Middle frontal gyrus (tissue), 1 donor: ENCODE results near the gene PLA2G2E.
"Not testable (repeated sequence)": the region's sequence is repeated elsewhere in the genome, so short reads cannot be mapped to it uniquely, and the experiment has no call there.

Source experiments
- DNase-seq: peaks from one replicate; pipeline ENCODE4 v3.0.0-alpha.2; 2015; ENCODE audit warnings: low spot score; ENCODE audit errors: extremely low spot score

The PLA2G2E gene

DNA sequence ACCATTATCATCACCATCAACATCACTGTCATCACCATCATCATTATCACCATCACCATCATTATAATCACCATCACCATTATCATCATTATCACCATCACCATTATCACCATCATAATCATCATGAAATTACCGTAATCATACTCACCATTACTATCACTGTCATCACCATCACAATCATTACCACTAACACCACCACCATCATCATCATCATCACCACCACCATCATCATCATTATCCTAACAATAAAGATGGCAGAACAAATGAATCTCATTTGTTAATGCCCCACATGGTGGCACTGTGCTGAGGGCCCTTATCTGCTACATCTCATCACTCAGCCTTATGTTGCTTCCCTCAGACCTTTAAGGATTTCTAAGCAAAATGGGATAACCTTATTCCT, 9.4 kb upstream of the PLA2G2E start:
- DNase-seq = no peak

- not testable (repeated sequence) for DNase-seq
Observed at GRCh38 chr1:19927130-19927421, 3.7 kb upstream of the PLA2G2E start.

GRCh38 chr1:19926296-19927129, 3.1 kb upstream of the PLA2G2E start:
- DNase-seq = no peak

GRCh38 chr1:19925342-19926070, 2.1 kb upstream of the PLA2G2E start:
- DNase-seq = no peak

DNA sequence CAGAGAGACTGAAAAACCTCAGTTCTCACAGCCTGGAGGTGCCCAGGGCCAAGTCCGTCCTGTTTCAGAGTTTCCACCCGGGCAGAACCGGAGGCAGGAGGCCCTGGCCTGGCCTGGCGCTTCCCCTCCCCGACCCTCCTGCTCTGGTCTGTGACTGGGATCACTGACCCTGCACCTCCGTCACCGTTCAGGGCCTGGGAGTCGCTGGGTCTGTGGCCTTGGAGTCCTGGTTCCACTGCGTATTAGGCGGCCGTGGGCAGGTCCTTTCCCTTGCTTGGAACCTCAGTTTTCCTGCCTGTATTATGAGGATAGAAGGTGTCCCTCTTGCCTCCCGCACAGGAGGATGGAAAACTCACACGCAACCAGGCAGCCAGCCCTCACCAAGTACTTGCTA, 533 bp upstream of the PLA2G2E start:
- no peak for DNase-seq

DNA sequence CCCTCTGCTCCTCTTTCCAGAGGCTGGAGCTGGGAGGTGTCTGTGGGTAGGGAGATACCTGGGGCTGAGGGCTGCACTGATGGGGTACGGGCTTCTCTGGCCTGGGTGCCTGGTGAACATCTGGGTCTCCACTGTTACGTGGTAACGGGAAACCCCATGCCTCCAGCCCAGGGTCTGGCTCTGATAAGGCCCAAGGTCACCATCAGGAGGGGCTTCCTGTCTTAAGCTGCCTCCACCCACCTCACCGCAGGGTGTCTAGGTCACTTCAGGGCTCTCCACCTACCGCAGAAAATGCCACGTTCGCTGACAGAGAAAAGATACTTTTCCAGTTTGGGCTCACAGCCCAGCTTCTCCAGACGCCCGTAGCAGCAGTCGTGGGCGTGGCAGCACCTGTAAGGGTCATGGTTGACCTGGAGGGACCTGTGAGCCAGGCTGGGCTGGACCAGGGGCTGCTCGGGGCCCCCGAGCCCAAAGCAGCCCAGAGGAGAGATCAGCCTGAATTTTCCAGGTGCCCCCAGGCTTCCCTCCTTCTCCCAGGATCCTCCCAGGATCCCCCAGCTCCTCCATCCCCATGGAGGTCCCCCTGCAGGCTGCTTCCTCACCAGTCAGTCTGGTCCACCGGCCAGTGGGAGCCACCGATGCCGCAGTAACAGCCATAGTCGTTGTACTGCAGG, 1.3 kb downstream of the PLA2G2E start:
- DNase-seq = no peak

DNA sequence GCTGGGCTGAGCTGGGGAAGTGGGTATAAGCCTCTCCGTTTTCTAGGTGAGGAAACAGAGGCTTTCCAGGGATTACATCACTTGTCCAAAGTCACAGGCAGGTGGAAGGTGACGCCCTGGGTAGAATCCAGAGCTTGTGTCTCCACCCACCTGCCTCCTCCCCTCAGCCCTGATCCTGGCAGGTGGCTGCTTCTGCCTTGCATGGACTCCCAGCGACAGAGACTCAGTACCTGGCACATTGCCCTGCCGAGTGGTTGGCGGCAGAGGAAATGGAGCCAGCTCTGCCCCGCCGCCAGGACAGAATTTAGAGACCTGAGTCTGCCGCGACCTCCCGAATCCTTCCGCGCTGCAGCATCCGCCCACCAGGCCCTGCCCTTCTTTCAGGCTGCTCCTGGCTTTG, 2.1 kb downstream of the PLA2G2E start:
- no peak for DNase-seq

GRCh38 chr1:19920132-19920710, 3.2 kb downstream of the PLA2G2E start:
- DNase-seq = no peak

GRCh38 chr1:19918057-19918456, 5.4 kb downstream of the PLA2G2E start:
- peak; percentile 85 for DNase-seq

DNA sequence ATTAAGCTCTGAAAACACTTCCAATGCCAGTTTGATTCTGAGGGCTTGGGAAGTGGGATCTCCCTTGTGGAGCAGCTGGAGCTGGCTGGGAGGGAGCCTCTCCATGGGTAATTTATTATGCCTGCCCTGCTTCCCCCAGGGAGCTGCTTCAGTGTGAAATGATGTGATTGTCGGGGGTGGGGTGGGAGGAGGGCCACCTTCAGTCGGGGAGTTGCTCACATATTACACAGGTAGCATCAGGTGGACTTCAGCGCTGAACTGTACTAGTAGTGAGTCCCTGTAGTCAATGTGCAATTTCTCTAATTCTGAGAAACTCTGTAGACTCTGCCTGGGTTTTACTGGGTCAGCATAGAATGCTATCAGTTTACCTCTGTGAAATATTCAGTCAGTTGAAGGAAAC, 12.8 kb downstream of the PLA2G2E start:
- no peak for DNase-seq

GRCh38 chr1:19909971-19910370, 13.4 kb downstream of the PLA2G2E start:
- no peak for DNase-seq

DNA sequence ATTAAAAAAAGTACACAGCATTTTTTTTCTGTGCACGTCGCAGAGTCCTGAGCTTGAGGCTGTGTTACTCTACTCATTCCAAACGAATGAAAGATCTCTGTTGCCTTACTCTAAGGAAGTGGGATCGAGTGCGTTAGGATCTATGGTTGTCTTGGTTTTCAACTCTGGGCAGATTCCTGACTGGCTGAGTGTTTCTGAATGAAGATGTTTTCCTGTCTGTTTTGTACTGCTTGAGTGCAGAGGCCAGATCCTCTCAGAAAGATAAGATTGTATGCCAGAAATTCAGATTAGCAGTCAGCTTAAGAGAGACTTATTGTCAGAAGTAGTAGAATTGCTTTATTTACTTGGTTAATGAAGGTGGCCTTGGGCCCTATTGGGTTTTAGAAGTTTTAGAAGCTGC, 14.0 kb downstream of the PLA2G2E start:
- DNase-seq = no peak

DNA sequence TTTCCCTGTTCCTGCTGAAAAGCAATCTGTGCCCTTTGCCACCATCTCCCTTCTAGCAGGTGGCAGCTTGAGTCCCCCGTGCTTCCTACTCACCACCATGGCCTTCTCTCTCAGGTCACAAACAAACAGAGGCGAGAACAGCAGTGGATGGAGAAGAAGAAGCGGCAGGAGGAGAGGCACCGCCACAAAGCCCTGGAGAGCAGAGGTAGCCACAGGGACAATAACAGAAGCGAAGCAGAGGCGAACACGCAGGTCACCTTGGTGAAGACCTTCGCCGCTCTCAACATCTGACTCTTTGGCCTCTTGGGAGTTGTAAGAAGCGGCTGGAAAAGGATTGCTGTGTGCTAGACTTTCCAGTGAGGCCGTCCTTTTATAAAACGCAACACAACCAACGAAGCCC, 16.0 kb downstream of the PLA2G2E start:
- DNase-seq = no peak

- no peak for DNase-seq
Observed at GRCh38 chr1:19903621-19904020, 19.8 kb downstream of the PLA2G2E start.

DNA sequence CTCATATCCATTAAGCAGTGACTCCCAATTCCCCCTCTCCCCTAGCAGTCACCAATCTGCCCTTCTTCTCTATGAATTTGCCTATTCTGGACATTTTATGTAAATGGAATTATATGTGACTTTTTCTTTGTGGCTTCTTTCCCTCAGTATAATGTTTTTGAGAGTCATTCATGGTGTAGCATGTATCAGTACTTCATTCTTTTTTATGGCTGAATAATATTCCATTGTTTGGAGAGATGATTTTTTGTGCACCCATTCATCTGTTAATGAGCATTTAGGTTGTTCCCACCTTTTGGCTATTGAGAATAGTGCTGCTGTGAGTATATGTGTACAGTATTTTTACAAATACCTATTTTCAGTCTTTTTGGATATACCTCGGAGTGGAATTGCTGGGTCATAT, 21.8 kb downstream of the PLA2G2E start:
- DNase-seq = no peak

- DNase-seq = no peak
Observed at GRCh38 chr1:19894218-19894617, 29.2 kb downstream of the PLA2G2E start.

DNA sequence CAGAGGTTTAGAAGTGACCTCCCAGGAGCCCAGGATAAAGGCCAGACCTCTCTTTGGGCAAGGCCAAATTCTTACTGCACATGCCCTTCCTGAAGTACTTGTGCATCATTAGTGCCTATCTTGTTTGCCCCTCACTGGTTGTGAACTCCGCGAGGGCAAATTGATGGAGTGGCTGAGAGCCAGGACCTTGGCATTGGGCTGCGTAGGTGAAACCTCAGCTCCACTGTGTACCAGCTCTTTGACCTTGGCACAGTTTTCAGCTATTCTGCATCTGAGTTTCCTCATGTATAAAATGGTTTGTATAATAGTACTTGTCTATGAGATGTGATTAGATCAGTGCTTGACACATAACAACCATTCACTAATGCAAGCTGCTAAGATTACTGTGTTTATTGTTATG, 29.7 kb downstream of the PLA2G2E start:
- no peak for DNase-seq

- DNase-seq = no peak
Observed at GRCh38 chr1:19892628-19893168, 30.7 kb downstream of the PLA2G2E start.

DNA sequence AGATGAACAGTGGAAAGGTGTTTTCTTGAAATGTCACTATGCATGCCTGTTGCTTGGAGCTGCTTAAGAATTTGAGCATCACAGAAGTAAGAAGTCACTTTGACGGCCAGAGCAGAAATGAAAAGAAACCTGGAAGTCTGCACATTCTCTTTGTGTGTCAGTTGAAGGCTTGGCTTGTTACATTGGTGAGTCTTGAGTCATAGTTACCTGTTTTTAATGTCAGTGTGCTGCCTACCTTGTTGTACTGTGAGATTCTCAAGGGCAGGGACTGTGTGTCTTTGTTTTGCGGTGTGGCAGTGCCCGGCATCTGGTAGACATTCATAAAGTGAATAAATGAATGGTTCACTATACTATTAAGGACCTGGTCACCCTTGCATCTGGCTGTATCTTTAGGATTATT, 31.3 kb downstream of the PLA2G2E start:
- DNase-seq = no peak

- no peak for DNase-seq
Observed at GRCh38 chr1:19889656-19890055, 33.8 kb downstream of the PLA2G2E start.

GRCh38 chr1:19888112-19888511, 35.3 kb downstream of the PLA2G2E start:
- DNase-seq = no peak

- no peak for DNase-seq
Observed at GRCh38 chr1:19885821-19886220, 37.6 kb downstream of the PLA2G2E start.
